Esophagus squamous epithelium (tissue), 4 donors: ENCODE measurements around the gene HES2.

ENCODE experiments used
- CTCF ChIP-seq, 6 experiments: fragments of 450-650 bp in 4 of 6; fragments of 200-600 bp in 2 of 6; sonication (generic) in 2 of 6; IDR thresholded peaks; one replicate each; pipeline ENCODE4 v1.5.1; 2016 to 2019; ENCODE audit warnings: antibody characterized with exemption in 6 of 6, mild to moderate bottlenecking in 4 of 6, moderate library complexity in 4 of 6
- POLR2A ChIP-seq, 4 donors: fragments of 450-650 bp; IDR thresholded peaks; one replicate each; pipeline ENCODE4 v1.6.1; 2017; ENCODE audit warnings: antibody characterized with exemption in 4 of 4, mild to moderate bottlenecking in 4 of 4, moderate library complexity in 3 of 4

DNA sequence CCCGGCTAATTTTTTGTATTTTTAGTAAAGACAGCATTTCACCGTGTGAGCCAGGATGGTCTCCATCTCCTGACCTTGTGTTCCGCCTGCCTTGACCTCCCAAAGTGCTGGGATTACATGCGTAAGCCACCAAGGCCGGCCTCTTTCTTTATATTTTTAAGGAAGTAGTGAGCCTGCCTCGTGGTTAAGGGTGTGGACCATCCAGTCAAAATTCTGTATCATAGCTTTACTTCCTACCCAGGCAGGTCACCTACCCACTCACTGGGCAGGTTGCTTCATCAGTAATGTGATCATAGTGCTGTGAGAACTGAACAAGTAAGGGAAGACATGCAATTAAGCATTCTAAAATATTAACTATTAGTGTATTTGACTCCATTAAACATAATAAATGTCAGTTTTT, 18.0 kb downstream of the HES2 start:
- no peak for TF ChIP-seq CTCF (IDR thresholded peaks at IDR 0.05)
- TF ChIP-seq POLR2A (IDR thresholded peaks at IDR 0.05): no peak
